ENCODE results near the gene TMA7. TPM values are rescaled to one million over a fixed set of nuclear protein-coding genes. Genes with fewer than 3 reads are reported as not detected.

TMA7 gene
- total RNA-seq, 6 experiments from 2014 or later: 213 to 341 (median 280) TPM

DNA sequence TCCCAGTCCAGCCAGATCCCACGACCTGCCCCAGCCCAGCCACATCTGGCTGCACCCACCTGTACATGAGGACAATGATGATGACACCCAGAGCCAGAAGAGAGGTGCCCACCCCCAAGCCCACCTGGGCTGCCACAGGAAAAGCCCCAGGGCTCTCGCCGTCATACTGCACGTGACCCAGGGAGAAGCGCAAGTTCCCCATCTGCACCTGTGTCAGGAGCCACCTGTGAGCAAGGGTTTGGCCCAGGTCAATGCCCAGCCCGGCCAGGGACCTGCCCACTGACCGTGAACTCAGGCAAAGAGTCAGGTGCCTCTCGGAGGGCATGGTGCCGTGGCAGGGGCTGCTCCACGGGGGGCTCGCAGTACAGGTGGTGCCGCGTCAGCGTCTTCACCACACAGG lies 26.4 kb upstream of the TMA7 start:
- no peak for DNase-seq
- H3K4me1 Mint-ChIP-seq (ENCODE audit: low read depth): no peaks in the 10 kb centered on the region
- no peaks in the 10 kb centered on the region; the same call in 1 of the 2 replicates for H3K27me3 Mint-ChIP-seq (ENCODE audit: insufficient read depth)
- no peaks in the 10 kb centered on the region for H3K36me3 Mint-ChIP-seq (ENCODE audit: low read depth)
- TF ChIP-seq, protein P1, sequence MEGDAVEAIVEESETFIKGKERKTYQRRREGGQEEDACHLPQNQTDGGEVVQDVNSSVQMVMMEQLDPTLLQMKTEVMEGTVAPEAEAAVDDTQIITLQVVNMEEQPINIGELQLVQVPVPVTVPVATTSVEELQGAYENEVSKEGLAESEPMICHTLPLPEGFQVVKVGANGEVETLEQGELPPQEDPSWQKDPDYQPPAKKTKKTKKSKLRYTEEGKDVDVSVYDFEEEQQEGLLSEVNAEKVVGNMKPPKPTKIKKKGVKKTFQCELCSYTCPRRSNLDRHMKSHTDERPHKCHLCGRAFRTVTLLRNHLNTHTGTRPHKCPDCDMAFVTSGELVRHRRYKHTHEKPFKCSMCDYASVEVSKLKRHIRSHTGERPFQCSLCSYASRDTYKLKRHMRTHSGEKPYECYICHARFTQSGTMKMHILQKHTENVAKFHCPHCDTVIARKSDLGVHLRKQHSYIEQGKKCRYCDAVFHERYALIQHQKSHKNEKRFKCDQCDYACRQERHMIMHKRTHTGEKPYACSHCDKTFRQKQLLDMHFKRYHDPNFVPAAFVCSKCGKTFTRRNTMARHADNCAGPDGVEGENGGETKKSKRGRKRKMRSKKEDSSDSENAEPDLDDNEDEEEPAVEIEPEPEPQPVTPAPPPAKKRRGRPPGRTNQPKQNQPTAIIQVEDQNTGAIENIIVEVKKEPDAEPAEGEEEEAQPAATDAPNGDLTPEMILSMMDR (IDR thresholded peaks at IDR 0.05): no peak
- no peaks in the 10 kb centered on the region for H3K9me3 Mint-ChIP-seq
- no peak overlapping the region for H3K27ac Mint-ChIP-seq
- H3K4me3 Mint-ChIP-seq: no peak overlapping the region

DNA sequence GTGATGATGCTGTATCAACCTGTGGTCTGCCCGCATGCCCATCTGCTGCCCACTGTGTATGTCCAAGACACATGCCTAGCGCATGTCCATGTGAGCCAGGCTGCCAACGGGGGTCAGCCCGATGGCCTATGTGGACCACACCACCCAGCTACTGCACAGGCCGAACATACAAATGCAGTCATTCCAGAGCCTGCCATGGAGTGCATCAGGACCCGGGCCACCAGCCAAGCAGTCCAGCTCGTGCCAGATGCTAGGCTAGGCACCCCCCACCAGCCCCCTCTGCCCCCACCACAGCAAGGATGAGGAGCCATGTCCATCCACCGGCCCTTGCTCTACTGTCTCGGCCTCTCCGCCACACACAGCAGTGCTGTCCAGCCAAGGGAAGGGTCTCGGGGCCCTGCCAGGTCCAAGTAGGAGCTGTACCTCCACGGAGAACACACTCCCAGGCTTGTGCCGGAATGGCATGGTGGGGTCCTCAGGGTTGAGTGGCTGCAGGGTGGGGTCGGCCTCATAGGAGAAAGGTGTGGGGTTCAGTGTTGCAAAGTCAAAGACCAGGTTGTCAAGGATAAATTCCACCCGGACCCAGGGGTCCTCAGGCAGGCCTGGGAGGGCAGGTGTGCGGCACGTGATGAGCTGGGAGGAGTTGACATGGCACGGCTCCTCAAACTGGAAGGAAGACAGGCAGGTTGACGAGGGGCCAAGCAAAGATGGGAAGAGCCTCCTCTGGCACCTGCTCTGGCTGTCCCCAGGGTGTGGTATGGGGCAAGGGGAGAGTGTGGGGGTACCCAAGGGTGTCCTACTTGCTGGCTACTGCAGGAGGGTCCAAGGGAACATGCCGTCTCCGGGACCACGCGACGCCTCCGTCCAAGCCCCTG lies 25.4 kb upstream of the TMA7 start:
- no peak overlapping the region for H3K4me3 Mint-ChIP-seq
- TF ChIP-seq, protein P1 (IDR thresholded peaks at IDR 0.05): no peak
- DNase-seq: no peak

DNA sequence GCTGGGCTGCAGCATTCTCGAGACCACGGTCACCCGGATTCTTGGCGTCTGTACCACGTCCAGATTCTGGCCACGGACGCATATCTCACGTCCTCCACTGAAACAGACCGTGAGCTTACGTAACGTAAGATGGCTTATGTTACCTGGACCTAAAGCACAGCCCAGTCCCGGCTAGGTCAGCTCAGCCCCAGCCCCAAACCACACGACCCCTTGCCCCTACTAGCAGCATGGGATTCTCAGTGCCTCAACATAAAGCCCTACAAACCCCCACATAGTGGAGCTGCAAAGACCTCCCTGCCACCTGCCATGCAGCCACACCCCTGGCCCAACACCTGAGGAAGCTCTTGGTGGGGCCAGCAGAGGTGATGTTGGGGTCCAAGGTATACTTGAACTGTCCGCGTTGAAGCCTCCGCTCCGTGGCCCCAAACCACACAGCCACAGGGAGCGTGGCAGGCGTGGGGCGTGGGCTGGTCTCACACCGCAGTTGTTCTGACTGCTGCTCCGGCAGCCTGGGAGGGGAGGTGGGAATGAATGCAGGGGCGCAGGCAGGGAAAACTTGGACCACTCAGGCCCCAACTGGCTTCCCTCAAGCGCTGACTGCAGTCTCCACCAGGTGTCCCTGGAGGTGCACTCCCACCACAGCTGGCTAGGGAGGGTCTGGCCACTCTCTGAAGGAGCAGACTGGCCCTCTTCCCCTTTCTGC lies 24.7 kb upstream of the TMA7 start:
- Mint-ChIP-seq H3K9me3 (no peaks in the 10 kb centered on the region), H3K4me1 (ENCODE audit: low read depth) (no peaks in the 10 kb centered on the region), H3K27ac (no peak overlapping the region), H3K4me3 (no peak overlapping the region), H3K36me3 (ENCODE audit: low read depth) (no peaks in the 10 kb centered on the region), H3K27me3 (ENCODE audit: insufficient read depth) (peaks cover under 1% of the 10 kb centered on the region)
- TF ChIP-seq, protein P1 (IDR thresholded peaks at IDR 0.05): peak; percentile 16; the same call in 1 of the 2 replicates
- no peak for DNase-seq

More for the DNA sequence above, 25.4 kb upstream of the TMA7 start:
- H3K27ac Mint-ChIP-seq: no peak overlapping the region
- H3K27me3 Mint-ChIP-seq (ENCODE audit: insufficient read depth): no peaks in the 10 kb centered on the region; the same call in 1 of the 2 replicates
- H3K36me3 Mint-ChIP-seq (ENCODE audit: low read depth): no peaks in the 10 kb centered on the region
- no peaks in the 10 kb centered on the region for H3K9me3 Mint-ChIP-seq
- no peaks in the 10 kb centered on the region for H3K4me1 Mint-ChIP-seq (ENCODE audit: low read depth)

DNA sequence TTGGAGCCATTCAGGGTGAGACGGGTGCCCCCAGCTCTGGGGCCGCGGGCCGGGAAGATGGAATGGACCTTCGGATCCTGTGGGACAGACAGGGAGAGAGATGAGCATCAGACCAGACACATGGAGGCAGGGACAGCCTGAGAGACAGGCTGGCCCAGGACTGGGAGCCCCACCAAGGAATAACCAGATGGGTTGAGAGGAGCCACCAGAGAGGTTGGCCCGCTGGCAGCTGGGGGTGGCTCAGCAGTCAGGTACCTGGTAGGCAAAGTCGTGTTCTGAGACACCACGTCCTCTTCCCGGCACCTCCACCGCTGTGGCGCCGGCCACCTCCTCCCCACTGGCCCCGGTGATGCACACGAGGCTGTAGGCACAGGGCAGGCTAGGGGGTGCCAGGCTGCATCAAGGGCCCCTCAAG lies 24.0 kb upstream of the TMA7 start:
- Mint-ChIP-seq H3K4me3 (no peak overlapping the region; the same call in 1 of the 2 replicates), H3K36me3 (ENCODE audit: low read depth) (no peaks in the 10 kb centered on the region), H3K4me1 (ENCODE audit: low read depth) (no peaks in the 10 kb centered on the region), H3K27ac (no peak overlapping the region), H3K27me3 (ENCODE audit: insufficient read depth) (peaks cover 7% of the 10 kb centered on the region), H3K9me3 (no peaks in the 10 kb centered on the region)
- TF ChIP-seq, protein P1 (IDR thresholded peaks at IDR 0.05): no peak
- no peak for DNase-seq

DNA sequence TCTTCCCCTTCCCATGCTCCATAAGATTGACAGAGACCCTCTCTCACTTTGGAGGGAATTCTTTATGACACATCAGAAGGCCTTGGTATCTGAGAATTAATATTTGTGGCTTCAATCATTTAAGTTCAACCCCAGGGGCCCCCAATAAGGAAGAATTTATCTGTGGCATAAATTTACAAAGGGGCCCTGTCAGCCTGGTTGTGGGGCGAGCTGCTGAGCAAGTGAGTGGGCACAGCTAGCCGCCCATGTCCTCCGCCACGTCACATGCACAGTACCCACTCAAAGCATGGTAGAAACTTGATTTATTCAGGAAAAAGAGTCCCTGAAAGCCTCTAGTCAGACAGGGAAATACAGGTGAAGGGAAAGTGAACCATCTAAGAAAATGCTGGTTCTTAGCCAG lies 23.5 kb upstream of the TMA7 start:
- H3K4me3 Mint-ChIP-seq: no peak overlapping the region
- no peaks in the 10 kb centered on the region for H3K36me3 Mint-ChIP-seq (ENCODE audit: low read depth)
- H3K9me3 Mint-ChIP-seq: no peaks in the 10 kb centered on the region
- no peak for DNase-seq
- TF ChIP-seq, protein P1 (IDR thresholded peaks at IDR 0.05): no peak
- peaks cover 8% of the 10 kb centered on the region for H3K27me3 Mint-ChIP-seq (ENCODE audit: insufficient read depth)
- H3K27ac Mint-ChIP-seq: no peak overlapping the region
- no peaks in the 10 kb centered on the region for H3K4me1 Mint-ChIP-seq (ENCODE audit: low read depth)
